Effector memory CD4-positive, alpha-beta T cell (primary cell): ENCODE results near the gene SAV1.
A peak's percentile ranks its signal among the peaks of the same experiment; 100 is the strongest.
"Not testable (repeated sequence)": the region's sequence is repeated elsewhere in the genome, so short reads cannot be mapped to it uniquely, and the experiment has no call there.

Experiments
- DNase-seq, 3 donors: peaks; one replicate each; pipeline ENCODE4 v3.0.0-alpha.2; 2020
- H3K27ac ChIP-seq: 2 replicates; pipeline ENCODE4 v1.7.0; 2013; ENCODE audit warnings: mild to moderate bottlenecking, low read length, moderate library complexity; ENCODE audit not compliant: insufficient read depth, poor library complexity, severe bottlenecking
- H3K27me3 ChIP-seq: replicated peaks from 2 replicates; pipeline ENCODE4 v1.7.0; 2013; ENCODE audit warnings: mild to moderate bottlenecking, low read length; ENCODE audit not compliant: insufficient read depth, control insufficient read depth, poor library complexity, severe bottlenecking
- H3K36me3 ChIP-seq: 2 replicates; pipeline ENCODE4 v1.7.0; 2013; ENCODE audit warnings: mild to moderate bottlenecking, low read length, moderate library complexity; ENCODE audit not compliant: control insufficient read depth, insufficient read depth
- H3K4me1 ChIP-seq: 2 replicates; pipeline ENCODE4 v1.7.0; 2013; ENCODE audit warnings: low read length, mild to moderate bottlenecking; ENCODE audit not compliant: control insufficient read depth, insufficient read depth, poor library complexity, severe bottlenecking
- H3K4me3 ChIP-seq: 2 replicates; pipeline ENCODE4 v1.7.0; 2013; ENCODE audit warnings: low read length, low read depth, mild to moderate bottlenecking; ENCODE audit not compliant: insufficient read depth, poor library complexity, severe bottlenecking
- H3K9me3 ChIP-seq: 2 replicates; pipeline ENCODE4 v1.7.0; 2013; ENCODE audit warnings: mild to moderate bottlenecking, low read length, moderate library complexity; ENCODE audit not compliant: control insufficient read depth
- total RNA-seq, 3 donors: gene quantifications; one replicate each; lab custom pipeline; 2026; lab: John Stamatoyannopoulos, UW

SAV1 gene
- 9.7 to 13.5 (median 10.0) reads per million in 3 donors for total RNA-seq

DNA sequence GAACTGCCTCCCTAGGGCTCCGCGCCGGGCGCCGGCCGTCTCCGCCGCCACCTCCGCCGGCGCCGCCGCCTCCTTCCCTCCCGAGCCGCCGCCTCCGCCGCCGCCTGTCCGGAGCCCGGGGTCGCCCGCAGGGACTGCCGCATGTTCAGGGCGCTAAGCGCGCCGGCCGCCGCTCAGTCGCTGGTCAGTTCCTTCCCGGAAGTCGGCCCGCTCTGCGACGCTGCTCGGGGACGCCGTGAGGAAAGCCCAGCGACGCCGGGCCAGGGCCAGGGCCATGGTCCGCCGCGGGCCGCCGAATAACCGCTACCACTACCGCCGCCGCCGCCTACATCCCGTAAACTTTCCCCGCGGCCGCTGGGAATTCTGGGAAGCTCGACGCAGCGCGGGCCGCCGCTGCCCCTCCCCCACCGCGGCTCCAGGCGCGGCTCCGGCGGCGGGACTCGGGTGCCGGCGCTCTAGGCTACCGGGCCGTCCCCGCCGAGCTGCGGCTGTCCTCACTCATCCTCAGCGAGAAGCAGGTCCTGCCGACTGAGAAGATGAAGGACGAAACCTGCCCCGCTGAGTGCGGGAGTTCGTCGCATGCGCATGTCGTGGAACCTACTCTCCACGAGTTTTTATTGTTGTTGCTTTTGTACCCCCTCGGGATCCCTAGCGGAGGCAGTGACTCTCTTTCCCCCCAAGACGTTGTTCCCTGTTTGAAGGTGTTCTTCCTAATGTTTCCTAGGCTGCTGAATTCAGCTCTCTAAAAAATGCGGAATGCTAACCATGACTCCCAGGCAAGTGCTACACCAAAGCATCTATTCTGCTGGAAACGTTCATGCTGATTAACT is at the start of gene SAV1:
TSS of gene SAV1 (minus strand) at position 311 of the 830 bp plus-strand sequence. CDS start 339 bp downstream, outside the sequence.
- no peaks in the 10 kb centered on the region for H3K27me3 ChIP-seq
- peak; percentile 9 to 26 (median 11) for DNase-seq
- H3K27ac ChIP-seq = peak within 1 kb of the TSS; percentile 22
- H3K4me3 ChIP-seq = peak within 1 kb of the TSS; percentile 64
- no peaks in the 10 kb centered on the region for H3K9me3 ChIP-seq
- H3K4me1 ChIP-seq = no peaks in the 10 kb centered on the region
- no peaks in the 10 kb centered on the region for H3K36me3 ChIP-seq

DNA sequence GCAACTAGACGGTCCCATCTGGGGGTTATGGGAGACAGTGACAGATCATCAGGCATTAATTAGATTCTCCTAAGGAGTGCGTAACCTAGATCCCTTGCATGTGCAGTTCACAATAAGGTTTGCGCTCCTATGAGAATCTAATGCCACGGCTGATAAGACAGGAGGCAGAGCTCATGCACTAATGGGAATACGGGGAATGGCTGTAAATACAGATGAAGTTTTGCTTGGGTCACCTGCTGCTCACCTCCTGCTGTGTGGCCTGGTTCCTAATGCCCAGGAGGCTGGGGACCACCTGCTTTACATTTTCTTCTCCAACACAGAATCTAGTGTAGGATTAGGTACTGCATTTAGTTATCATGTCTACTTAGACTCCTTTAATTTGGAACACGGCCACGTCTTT is 49.7 kb upstream of the SAV1 start:
- Histone ChIP-seq H3K9me3 (no peaks in the 10 kb centered on the region), H3K4me3 (no peak overlapping the region), H3K27ac (no peak overlapping the region), H3K27me3 (no peaks in the 10 kb centered on the region), H3K4me1 (no peaks in the 10 kb centered on the region), H3K36me3 (no peaks in the 10 kb centered on the region)
- no peak for DNase-seq

DNA sequence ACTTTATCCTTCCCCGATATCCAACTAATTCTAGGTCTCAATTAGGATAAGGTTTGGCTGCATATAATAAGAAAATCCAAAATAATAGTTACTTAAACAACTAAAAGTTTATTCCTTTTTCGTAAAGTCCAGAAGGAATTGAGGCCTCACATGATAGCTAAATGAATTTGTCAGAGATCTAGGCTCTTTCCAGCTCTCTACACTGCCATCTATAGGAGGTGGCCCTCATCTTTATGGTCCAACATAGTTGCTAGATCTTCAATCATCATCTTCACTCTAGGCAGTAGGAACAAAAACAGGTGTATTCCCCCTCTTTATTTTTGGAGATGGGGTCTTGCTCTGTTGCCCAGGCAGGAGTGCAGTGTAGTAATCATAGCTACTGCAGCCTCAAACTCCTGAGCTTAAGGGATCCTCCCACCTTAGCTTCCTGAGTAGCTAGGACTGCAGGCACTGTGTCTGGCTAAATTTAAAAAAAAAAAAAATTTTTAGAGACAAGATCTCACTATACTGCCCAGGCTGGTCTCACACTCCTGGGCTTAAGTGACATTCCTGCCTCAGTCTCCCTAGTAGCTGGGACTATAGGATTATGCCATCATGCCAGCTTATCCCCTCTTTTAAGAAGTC is 46.5 kb upstream of the SAV1 start:
- Histone ChIP-seq H3K9me3 (no peaks in the 10 kb centered on the region), H3K36me3 (no peaks in the 10 kb centered on the region), H3K27me3 (no peaks in the 10 kb centered on the region), H3K4me3 (no peak overlapping the region), H3K4me1 (no peaks in the 10 kb centered on the region), H3K27ac (no peak overlapping the region)
- no peak for DNase-seq

DNA sequence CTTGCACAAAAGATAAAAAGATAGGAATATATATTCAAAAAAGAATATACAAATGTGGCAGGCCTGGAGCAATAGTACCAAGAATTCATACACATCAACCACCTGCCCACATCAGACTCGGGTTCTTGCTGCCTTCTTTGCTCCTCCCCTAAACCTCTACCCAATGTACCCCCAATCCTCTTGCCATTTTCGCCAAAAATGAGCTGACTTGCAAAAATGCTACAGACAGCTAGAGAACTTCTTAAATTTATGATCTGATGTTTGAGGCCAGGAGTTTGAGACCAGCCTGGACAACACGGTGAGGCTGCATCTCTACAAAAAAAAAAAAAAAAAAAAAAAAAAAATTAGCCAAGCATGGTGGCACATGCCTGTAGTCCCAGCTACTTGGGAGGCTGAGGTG is 42.9 kb upstream of the SAV1 start:
- no peaks in the 10 kb centered on the region for H3K36me3 ChIP-seq
- no peaks in the 10 kb centered on the region for H3K9me3 ChIP-seq
- no peaks in the 10 kb centered on the region for H3K27me3 ChIP-seq
- no peak for DNase-seq
- no peak overlapping the region for H3K27ac ChIP-seq
- H3K4me1 ChIP-seq = no peaks in the 10 kb centered on the region
- no peak overlapping the region for H3K4me3 ChIP-seq

DNA sequence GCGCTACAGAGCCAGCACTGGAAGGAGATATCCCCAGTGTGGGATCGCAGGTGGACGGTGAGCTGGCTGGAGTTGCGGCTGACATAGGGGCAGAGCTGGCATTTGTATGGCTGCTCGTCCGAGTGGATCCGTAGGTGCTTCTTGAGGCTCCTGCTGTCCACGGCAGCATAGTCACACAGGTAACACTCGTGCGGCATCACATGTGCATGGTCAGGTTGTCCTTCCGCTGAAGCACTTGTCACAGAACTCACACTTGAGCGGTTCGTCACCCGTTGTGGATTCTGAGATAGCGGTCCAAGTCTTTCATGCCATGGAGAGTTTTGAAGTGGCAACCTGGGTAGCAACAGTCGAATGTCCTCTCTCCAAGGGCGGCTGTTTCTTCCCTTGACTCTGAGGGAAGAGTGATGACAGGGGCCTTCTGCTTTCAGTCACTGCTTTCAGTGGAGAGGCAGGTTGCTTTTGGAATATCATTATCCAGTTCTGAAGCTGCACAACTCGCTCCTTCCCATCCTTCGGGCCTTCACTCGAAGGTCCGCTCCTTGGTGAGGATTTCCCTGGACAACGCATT is 37.0 kb upstream of the SAV1 start:
- H3K27me3 ChIP-seq = no peaks in the 10 kb centered on the region
- H3K36me3 ChIP-seq = no peaks in the 10 kb centered on the region
- no peak for DNase-seq
- H3K4me3 ChIP-seq = no peak overlapping the region
- no peak overlapping the region for H3K27ac ChIP-seq
- H3K9me3 ChIP-seq = no peaks in the 10 kb centered on the region
- H3K4me1 ChIP-seq = no peaks in the 10 kb centered on the region

DNA sequence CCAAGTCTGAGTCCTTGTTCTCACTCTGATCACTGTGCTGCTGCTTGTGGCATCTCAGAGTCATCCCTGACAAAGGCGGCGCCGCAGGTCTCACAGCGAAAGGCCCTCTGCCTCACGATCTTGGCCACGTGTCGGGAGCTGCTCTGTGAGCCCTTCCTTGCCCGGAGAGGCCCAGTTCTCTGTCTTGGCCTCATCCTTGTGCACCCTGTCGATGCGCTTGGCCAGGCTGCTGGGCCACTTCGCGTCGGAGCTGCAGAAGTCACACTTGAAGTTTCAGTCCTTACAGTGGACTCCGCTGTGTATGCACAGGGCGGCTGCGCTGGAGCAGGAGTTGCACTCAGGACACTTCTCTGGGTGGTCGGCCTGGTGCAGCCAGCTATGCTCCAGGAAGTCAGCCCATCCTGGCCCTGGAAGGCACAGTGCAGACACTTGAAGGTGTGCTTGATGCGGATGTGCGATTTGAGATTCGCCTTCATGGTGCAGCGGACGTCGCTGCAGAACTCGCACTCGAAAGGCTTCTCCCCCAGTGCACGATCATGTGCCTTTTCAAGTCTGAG is 36.4 kb upstream of the SAV1 start:
- Histone ChIP-seq H3K27me3 (no peaks in the 10 kb centered on the region), H3K4me3 (no peak overlapping the region), H3K4me1 (no peaks in the 10 kb centered on the region), H3K9me3 (no peaks in the 10 kb centered on the region), H3K36me3 (no peaks in the 10 kb centered on the region), H3K27ac (no peak overlapping the region)
- no peak for DNase-seq

DNA sequence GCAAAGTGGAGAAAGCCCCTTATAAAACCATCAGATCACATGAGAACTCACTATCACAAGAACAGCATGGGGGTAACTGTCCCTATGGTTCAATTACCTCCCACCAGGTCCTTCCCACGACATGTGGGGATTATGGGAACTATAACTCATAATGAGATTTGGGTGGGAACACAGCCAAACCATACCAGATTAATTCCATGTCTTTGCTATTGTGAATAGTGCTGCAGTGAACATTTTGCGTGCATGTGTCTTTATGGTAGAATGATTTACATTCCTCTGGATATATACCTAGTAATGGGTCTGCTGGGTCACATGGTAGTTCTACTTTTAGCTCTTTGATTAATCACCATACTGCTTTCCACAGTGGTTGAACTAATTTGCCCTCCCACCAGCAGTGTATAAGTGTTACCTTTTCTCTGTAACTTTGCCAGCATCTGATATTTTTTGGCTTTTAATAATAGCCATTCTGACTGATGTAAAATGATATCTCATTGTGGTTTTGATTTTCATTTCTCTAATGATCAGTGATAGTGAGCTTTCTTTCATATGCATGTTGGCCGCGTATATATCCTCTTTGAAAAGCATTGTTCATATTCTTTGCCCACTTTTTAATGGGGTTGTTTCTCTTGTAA is 29.7 kb upstream of the SAV1 start:
- no peaks in the 10 kb centered on the region for H3K27me3 ChIP-seq
- no peak for DNase-seq

DNA sequence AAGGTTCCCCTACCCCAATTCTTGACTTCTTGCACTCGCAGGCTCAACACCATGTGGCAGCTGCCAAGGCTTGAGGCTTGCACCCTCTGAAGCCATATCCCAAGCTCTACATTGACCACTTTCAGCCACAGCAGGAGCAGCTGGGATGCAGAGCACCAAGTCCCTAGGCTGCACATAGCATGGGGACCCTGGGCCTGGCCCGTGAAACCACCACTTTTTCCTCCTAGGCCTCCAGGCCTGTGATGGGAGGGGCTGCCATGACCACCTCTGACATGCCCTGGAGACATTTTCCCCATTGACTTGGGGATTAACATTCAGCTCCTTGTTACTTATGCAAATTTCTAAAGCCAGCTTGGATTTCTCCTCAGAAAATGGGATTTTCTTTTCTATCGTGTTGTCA is 26.2 kb upstream of the SAV1 start:
- DNase-seq, H3K36me3 ChIP-seq, H3K4me3 ChIP-seq: not testable (repeated sequence)

More for the DNA sequence above, 29.7 kb upstream of the SAV1 start:
- no peaks in the 10 kb centered on the region for H3K36me3 ChIP-seq
- H3K4me3 ChIP-seq = no peak overlapping the region
- no peaks in the 10 kb centered on the region for H3K9me3 ChIP-seq
- H3K4me1 ChIP-seq = no peaks in the 10 kb centered on the region
- no peak overlapping the region for H3K27ac ChIP-seq

DNA sequence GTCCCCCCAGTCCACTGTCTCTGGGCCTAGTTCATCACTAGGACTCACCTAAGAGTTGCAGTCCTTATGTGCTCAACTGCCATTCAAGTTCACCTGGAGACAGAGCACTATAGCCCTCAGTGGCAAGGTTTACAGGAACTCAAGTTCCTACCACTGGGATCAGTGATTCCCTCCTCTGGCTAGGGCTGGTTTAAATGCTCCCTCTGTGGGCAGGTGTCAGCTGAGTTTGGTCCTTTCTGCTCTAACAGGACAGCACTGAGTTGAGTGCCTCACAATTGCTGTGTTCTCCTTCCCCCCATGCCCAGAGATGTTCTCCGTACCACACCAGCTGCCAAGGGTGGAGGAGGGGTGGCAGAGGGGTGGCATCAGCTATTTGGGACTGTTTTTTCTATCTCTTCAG is 20.8 kb upstream of the SAV1 start:
- Histone ChIP-seq H3K9me3 (no peaks in the 10 kb centered on the region), H3K4me1 (no peaks in the 10 kb centered on the region)
- no peak for DNase-seq

More for the DNA sequence above, 26.2 kb upstream of the SAV1 start:
- not testable (repeated sequence) for H3K27me3 ChIP-seq, H3K27ac ChIP-seq, H3K9me3 ChIP-seq, H3K4me1 ChIP-seq

More for the DNA sequence above, 20.8 kb upstream of the SAV1 start:
- Histone ChIP-seq H3K36me3 (no peaks in the 10 kb centered on the region), H3K27ac (no peak overlapping the region), H3K4me3 (no peak overlapping the region), H3K27me3 (no peaks in the 10 kb centered on the region)
